GM12891 (cell line): Measurements from ENCODE around the gene CISH.

Experiments used
- POLR2A ChIP-seq: IDR thresholded peaks from 2 replicates; pipeline ENCODE4 v1.6.1; 2011; ENCODE audit warnings: low read depth, low read length, control low read depth
- POLR2AphosphoS5 ChIP-seq: IDR thresholded peaks from 2 replicates; pipeline ENCODE4 v1.6.1; 2011; ENCODE audit warnings: low read depth, low read length, control low read depth
- POU2F2 ChIP-seq: IDR thresholded peaks from 2 replicates; pipeline ENCODE4 v1.6.1; 2011; ENCODE audit warnings: low read depth, mild to moderate bottlenecking, control low read depth, low read length, moderate library complexity
- TAF1 ChIP-seq: IDR thresholded peaks from 2 replicates; pipeline ENCODE4 v1.6.1; 2011; ENCODE audit warnings: low read depth, low read length, control low read depth

DNA sequence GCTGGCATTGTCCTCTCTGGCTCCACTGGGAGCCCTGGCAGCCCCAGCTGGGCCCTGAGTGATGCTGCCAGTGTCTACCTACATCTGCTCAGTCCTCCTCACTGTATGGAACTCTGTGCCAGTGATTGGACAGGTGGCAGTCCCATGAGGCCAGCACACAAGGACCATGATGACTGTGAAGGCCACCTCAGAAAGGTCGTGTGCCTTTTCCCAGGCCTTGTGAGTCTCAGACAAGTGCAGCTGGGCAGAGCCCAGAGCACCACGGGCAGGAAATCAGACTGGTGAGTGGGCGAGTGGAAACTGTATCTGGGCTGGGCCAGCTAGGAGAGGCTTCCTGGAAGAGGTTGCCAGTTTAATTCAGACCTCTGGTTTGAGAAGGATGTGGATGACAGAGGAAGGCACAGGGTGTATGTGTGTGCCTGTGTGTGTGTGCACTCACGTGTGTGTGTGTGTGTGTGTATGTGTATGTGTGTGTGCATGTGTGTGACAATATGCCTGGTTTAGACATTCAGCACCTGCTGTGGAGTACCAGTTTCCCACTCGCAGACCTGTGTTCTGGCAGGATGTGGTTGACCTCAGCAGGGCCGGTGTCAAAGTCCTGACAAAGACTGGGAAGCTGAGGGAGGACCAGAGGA, 12.4 kb upstream of the CISH start:
- TF ChIP-seq POLR2A = no peak
- TF ChIP-seq TAF1 = no peak
- TF ChIP-seq POLR2AphosphoS5 = no peak
- TF ChIP-seq POU2F2 = peak; percentile 56; the same call in 1 of the 2 replicates
